TTC549 (cell line): Measurements from ENCODE around the gene CDC5L.
"Not testable (repeated sequence)": the region's sequence is repeated elsewhere in the genome, so short reads cannot be mapped to it uniquely, and the experiment has no call there.

Experiments
- FAIRE-seq: peaks from 2 replicates; lab custom pipeline; 2012; peaks lifted over from hg19 to GRCh38; lab: Jason Lieb, UNC

Gene CDC5L

DNA sequence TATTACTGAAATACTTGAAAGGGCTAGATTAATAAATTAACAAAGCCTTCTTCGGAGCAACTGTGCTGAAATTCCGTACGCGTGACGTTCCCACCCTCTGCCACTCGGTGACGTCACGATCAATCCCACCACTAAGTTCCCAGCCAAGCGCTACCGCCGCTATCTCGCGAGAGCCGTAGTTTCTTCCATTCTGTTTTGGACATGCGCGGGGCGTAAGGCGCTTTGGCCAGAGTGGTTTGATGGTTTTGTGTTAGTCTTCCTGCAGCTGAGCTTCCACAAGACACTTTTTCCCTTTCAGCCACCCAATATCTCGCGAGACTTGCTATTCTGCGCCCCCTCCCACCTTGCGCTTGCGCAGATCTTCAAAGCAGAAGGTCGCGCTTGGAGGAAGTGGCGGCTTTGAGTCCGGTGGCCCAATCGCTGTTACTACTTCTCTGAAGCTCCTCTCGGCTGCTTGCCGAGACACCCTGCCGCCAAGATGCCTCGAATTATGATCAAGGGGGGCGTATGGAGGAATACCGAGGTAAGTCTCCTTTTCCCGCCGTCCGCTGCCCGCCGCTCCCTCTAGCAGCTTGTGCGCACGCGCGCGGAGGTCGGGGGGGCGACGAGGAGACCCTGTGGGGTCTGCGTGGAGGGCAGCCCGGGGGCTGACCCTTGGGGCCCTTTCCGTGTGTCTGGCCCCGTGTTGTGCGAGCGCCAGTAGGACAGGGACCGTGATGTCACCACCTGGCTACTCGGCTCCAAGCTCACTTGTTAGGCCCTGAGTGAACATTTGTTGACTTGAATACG lies at the start of gene CDC5L:
Gene CDC5L, plus strand, starts transcription at position 361 of the 789 bp plus-strand sequence. Its CDS starts 118 bp downstream, at position 479.
- FAIRE-seq, result peak; percentile 46

DNA sequence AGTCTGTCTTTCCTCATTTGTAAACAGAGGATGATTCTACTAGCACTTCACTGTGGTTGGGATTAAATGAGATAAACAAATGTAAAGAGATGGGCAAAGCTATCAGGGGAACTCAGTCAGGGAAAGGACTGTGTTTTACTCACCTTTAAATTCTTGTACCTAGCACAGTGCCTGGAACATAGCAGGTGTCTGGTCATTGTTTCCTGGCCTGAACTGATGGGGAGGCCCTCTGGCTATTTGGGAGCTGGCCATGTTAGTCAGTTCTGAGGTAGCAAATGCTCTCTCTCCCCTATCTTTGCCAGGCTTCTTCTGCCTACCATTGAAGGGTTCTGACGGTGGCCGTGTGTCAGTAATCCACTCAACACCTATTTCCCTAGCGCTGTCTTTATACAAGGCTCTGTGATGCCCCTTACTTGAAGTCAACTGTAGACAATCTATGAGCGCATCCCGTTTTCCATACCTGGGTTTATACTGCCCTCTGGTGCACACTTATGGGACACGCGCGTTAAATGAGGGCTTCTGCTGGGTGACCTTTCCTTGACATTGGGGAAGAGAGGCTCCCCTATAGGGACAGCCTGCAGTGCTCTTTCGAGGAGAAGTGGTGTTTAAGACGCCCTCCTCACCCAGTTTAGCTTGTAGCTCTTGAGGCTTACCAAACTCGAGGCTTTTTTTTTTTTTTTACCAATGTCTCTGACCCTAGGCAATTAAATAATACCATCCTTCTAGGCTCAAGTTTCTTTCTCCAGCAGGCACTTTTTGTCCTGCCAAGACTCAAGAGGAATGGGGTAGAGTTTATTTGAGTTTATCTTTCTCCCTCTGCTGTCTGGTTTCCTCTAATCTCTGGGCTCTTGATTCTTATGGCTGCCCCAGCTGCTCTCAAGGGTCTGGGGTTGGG lies 49.0 kb upstream of the CDC5L start:
- no peak for FAIRE-seq

DNA sequence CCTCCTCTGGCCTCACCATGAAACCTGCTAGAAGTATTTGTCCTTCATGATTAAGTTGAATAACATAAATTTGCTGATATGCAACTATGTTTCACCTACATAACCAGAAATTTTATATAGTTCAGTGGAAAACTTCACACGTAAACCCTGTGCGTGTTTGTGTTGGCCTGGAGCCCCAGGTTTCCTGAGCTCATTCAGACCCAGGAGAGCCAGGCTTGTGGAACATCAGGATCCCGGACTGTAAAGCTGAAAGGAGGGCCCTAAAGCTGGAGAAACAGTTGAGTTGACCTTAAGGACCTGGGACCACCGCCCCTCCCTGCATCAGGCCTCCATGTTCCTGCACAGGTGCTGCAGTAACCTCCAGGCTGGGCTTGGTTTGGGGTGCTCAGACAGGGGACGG lies 48.2 kb upstream of the CDC5L start:
- FAIRE-seq, result no peak

GRCh38 chr6:44339763-44340625 lies 47.5 kb upstream of the CDC5L start:
- FAIRE-seq, result no peak

DNA sequence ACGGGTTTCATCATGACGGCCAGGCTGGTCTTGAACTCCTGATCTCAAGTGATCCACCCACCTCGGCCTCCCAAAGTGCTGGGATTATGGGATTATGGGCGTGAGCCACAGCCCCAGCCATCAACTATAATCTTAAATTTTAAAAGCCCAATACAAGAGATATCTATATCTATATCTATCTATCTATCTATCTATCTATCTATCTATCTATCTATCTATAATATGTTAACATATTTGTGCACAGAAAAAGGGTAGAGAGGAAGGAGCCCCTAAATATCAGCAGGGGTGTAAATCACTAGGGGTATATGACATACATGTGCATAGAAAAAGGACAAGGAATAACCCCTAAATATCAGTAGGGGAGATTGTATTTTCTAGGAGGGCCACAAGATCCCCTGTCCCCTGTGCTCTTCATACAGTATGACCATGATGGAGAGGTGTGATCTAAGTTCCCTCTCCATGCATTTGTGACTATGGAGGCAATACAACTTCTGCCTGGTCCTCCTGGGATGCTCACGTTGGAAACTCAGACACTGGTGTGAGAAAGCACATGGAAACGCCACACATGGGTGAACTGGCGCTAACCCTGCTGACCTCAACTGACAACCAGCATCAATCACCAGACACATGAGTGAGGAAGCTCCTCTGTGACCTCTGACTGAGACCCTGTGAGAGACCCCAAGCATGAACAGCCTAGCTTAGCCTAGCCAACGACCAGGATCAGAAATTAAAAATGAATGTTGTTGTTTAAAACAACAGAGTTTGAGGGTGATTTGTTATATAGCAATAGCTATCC lies 46.2 kb upstream of the CDC5L start:
- FAIRE-seq, result no peak

- FAIRE-seq, result no peak
Measured at GRCh38 chr6:44342052-44342451, 45.5 kb upstream of the CDC5L start.

- no peak for FAIRE-seq
Measured at GRCh38 chr6:44342489-44342888, 45.0 kb upstream of the CDC5L start, which contains the start of gene SPATS1. Gene SPATS1 (plus strand): TSS chr6:44342650. CDS start chr6:44343096, 446 bp downstream.

GRCh38 chr6:44346818-44347217 lies 40.7 kb upstream of the CDC5L start:
- not testable (repeated sequence) for FAIRE-seq

DNA sequence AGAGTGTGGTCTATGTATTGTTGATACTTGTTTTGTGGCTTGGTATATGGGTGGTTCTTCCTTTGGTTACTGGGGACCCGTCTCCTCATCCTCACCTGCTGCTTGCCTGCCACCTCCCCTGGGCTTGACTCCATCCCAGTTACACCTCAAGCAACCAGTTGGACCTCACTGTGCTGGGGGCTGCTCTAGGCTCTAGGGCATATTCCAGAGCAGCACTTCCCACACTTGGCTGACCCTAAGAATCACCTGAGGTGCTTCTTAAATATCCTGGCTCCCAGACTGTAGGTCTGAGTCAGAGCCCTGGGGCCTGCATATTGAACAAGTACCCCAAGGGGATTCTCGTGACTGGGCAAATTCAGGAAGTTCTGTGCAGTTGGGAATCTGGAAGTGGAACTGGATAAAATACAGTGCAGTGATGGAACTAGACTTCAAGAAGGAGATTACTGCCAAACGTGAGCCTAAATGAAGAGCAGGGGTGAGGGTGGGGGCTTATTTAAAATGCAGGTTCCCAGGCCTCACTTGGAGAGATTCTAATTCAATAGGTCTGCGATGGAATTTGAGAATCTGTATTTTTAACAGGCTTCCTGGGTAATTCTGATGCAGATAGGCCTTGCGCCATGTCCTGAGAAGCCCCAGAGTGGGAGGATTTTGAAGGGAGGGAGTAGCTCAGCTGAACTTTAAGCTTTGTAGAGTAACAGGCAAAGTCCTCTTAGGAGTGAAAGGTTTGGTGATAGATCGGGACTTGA lies 37.4 kb upstream of the CDC5L start:
- FAIRE-seq, result no peak

DNA sequence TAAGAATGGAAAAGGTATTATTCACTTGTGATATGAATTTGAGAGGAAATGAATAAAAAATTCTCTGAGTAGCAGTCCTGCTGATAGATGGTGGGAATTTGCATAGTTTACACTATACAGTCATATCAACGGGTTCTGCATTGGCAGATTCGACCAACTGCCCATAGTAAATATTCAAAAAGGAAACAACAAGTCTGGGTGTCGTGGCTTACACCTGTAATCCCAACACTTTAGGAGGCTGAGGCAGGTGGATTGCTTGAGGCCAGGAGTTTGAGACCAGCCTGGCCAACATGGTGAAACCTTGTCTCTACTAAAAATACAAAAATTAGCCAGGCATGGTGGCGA lies 36.9 kb upstream of the CDC5L start:
- FAIRE-seq, result not testable (repeated sequence)

- FAIRE-seq, result no peak
Measured at GRCh38 chr6:44352259-44352658, 35.2 kb upstream of the CDC5L start.

GRCh38 chr6:44353336-44353735 lies 34.2 kb upstream of the CDC5L start:
- FAIRE-seq, result no peak

DNA sequence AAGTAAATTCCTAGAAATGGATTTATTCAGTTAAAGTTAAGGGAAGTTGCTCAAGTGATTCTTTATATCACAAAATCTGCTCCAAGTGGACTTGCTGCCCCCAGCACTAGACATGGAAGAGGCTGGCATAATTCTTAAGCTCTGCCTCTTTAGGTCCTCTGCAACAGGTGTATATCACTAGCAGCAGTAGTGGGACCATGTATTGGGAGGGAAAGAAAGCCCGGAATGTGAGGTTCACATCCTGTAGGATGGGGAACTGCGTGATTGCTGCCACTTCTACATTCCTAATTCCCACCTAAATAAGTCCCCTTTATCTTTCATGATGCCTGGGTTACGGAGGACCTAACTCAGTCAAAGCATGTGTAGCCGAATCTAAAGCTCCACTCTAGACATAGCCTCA lies 31.9 kb upstream of the CDC5L start:
- FAIRE-seq, result no peak

DNA sequence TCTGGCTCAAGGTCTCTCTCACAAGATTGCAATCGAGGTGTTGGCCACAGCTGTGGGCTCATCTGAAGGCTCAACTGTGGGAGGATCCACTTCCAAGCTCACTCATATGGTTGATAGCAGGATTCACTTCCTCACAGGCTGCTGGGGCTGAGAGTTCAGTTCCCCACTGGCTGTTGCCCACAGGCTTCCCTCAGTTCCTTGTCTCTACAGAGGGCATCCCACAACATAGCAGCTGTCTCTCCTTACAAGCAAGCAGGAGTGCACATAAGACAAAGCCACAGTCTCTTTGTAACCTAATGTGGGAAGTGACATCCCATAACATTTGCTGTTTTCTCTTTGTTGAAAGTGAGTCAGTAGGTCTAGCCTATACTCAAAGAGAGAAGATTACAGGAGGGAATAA lies 31.0 kb upstream of the CDC5L start:
- FAIRE-seq, result no peak

GRCh38 chr6:44359973-44360372 lies 27.5 kb upstream of the CDC5L start:
- FAIRE-seq, result no peak

- no peak for FAIRE-seq
Measured at GRCh38 chr6:44361947-44362346, 25.6 kb upstream of the CDC5L start.

DNA sequence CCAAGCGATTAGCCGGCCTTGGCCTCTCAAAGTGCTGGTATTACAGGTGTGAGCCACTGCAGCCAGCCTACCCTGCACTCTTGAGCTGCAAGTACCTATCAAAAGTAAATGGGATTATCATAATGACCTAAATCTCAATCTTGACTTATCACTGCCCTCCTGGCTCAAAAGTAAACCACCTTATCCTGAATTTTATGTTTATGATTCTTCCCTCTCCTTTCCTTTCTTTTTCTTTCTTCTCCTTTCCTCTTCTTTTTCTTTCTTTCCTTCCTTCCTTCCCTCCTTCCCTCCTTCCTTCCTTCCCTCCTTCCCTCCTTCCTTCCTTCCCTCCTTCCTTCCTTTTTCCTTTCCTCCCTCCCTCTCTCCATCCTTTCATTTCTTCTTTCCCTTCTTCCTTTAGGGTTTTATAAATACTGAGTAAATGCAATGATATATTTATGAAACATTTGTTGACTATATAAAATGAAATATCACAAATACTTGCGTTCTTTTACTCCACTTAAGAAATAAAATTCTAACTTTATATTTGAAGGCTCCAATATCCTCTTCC lies 24.1 kb upstream of the CDC5L start:
- FAIRE-seq, result no peak

DNA sequence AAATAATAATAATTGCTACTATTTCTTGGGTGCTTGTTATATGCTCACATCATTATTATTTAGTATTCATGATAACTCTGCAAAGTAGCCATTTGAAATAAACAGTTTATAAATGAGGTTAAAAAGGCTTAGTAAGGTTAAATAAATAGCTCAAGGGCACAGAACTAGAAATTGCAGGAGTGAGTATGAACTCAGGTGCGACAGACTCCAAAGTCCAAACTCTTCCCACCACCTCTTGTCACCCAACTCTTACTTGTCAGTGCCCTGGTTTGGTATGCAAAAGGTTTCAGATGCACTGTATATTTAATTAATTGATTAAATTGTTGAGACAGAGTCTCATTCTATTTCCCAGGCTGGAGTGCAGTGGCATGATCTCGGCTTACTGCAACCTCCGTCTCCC lies 20.7 kb upstream of the CDC5L start:
- no peak for FAIRE-seq

GRCh38 chr6:44367681-44368080 lies 19.8 kb upstream of the CDC5L start:
- no peak for FAIRE-seq

- no peak for FAIRE-seq
Measured at GRCh38 chr6:44373051-44373450, 14.5 kb upstream of the CDC5L start.

DNA sequence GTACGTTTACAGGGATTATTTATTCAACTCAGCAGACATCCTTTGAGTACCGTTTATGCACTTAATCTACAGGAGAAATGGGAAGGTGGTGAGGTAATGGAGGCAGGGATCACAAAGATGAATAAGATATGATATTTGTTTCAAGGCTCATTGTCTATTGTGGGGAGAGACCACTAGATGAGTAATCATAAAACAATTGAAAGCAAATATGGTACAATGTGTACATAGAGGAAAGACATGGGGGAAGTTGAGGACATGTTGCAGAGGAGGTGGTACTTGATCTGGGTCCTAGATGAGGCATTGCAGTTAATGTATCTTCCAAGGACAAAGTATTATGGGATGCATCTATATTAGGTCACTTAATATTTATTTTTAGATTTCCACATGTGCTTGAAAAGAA lies 13.7 kb upstream of the CDC5L start:
- no peak for FAIRE-seq
